WTC11 (cell line): ENCODE measurements around the gene H1-8. TPM values are rescaled to one million over a fixed set of nuclear protein-coding genes. Genes with fewer than 3 reads are reported as not detected.

Experiments used
- ATAC-seq: fragments of 200-7000 bp; cut with Tn5 transposase; 2 replicates; pipeline ENCODE4 v1.10.0; 2021; ENCODE audit warnings: mild to moderate bottlenecking, moderate library complexity
- CTCF ChIA-PET: fragments of 300-600 bp; sonication (Branson Sonifier 250); formaldehyde crosslinking; loops from one replicate; lab custom pipeline; 2021; ENCODE audit warnings: antibody characterized with exemption; lab: Charles Lee
- POLR2A ChIA-PET: fragments of 350-600 bp; sonication (Branson Sonifier 250); formaldehyde crosslinking; loops from one replicate; lab custom pipeline; 2021; ENCODE audit warnings: antibody characterized with exemption; lab: Charles Lee
- DNase-seq: peaks from one replicate; pipeline ENCODE4 v3.0.0; 2021; ENCODE audit warnings: low spot score
- H3K27ac Mint-ChIP-seq: 2 replicates; pipeline ENCODE4 v1.8.0; 2021; ENCODE audit warnings: mixed read lengths
- H3K27me3 Mint-ChIP-seq: 2 replicates; pipeline ENCODE4 v1.8.0; 2021; ENCODE audit warnings: low read depth, mild to moderate bottlenecking, moderate library complexity, mixed read lengths
- H3K36me3 Mint-ChIP-seq: 2 replicates; pipeline ENCODE4 v1.8.0; 2021; ENCODE audit warnings: mixed read lengths
- H3K4me1 Mint-ChIP-seq: 2 replicates; pipeline ENCODE4 v1.8.0; 2022; ENCODE audit warnings: mixed read lengths
- H3K4me3 Mint-ChIP-seq: 2 replicates; pipeline ENCODE4 v1.8.0; 2021; ENCODE audit warnings: mild to moderate bottlenecking, moderate library complexity, mixed read lengths
- H3K9me3 Mint-ChIP-seq: 2 replicates; pipeline ENCODE4 v1.8.0; 2021; ENCODE audit warnings: mixed read lengths
- ELF4 ChIP-seq: sonication (generic); formaldehyde crosslinking; IDR thresholded peaks from 2 replicates; pipeline ENCODE4 v1.8.1; 2022; ENCODE audit warnings: low read depth, mild to moderate bottlenecking, moderate library complexity, missing genetic modification reagents
- FOXJ3 ChIP-seq: sonication (generic); formaldehyde crosslinking; IDR thresholded peaks from 2 replicates; pipeline ENCODE4 v1.9.0; 2021; ENCODE audit warnings: missing genetic modification reagents, mild to moderate bottlenecking, borderline replicate concordance
- GABPB1 ChIP-seq: sonication (generic); formaldehyde crosslinking; IDR thresholded peaks from 2 replicates; pipeline ENCODE4 v1.8.1; 2023; ENCODE audit warnings: mild to moderate bottlenecking, missing genetic modification reagents
- GTF2I ChIP-seq: fragments of 250-450 bp; sonication (Bioruptor Pico); conservative IDR thresholded peaks from 2 replicates; pipeline ENCODE4 v1.4.0; 2021; ENCODE audit warnings: mild to moderate bottlenecking
- KAT7 ChIP-seq: sonication (generic); formaldehyde crosslinking; IDR thresholded peaks from 2 replicates; pipeline ENCODE4 v1.8.1; 2023; ENCODE audit warnings: missing genetic modification reagents, mild to moderate bottlenecking, borderline replicate concordance
- MAX ChIP-seq: sonication (generic); formaldehyde crosslinking; IDR thresholded peaks from 2 replicates; pipeline ENCODE4 v1.8.0; 2022; ENCODE audit warnings: mild to moderate bottlenecking, missing genetic modification reagents
- MXD4 ChIP-seq: fragments of 250-450 bp; sonication (Bioruptor Pico); IDR thresholded peaks from 2 replicates; pipeline ENCODE4 v1.8.0; 2021; ENCODE audit warnings: mild to moderate bottlenecking, moderate library complexity, borderline replicate concordance
- MYBL2 ChIP-seq: sonication (generic); formaldehyde crosslinking; IDR thresholded peaks from 2 replicates; pipeline ENCODE4 v1.8.1; 2023; ENCODE audit warnings: mild to moderate bottlenecking, moderate library complexity, missing genetic modification reagents
- NFYB ChIP-seq: sonication (generic); formaldehyde crosslinking; conservative IDR thresholded peaks from 2 replicates; pipeline ENCODE4 v1.8.0; 2022; ENCODE audit warnings: low read depth, missing genetic modification reagents
- OVOL2 ChIP-seq: fragments of 250-450 bp; sonication (Bioruptor Pico); IDR thresholded peaks from 2 replicates; pipeline ENCODE4 v1.9.0; 2021; ENCODE audit warnings: mild to moderate bottlenecking, borderline replicate concordance
- SMAD3 ChIP-seq: sonication (generic); formaldehyde crosslinking; IDR thresholded peaks from 2 replicates; pipeline ENCODE4 v1.8.0; 2022; ENCODE audit warnings: missing genetic modification reagents, mild to moderate bottlenecking, borderline replicate concordance
- SP1 ChIP-seq: sonication (generic); formaldehyde crosslinking; conservative IDR thresholded peaks from 2 replicates; pipeline ENCODE4 v1.8.1; 2022; ENCODE audit warnings: missing genetic modification reagents
- TEAD4 ChIP-seq: sonication (generic); formaldehyde crosslinking; IDR thresholded peaks from 2 replicates; pipeline ENCODE4 v1.8.0; 2022; ENCODE audit warnings: mild to moderate bottlenecking, missing genetic modification reagents
- ZBTB43 ChIP-seq: sonication (generic); formaldehyde crosslinking; IDR thresholded peaks from 2 replicates; pipeline ENCODE4 v1.8.1; 2023; ENCODE audit warnings: mild to moderate bottlenecking, missing genetic modification reagents
- ZNF281 ChIP-seq: sonication (generic); formaldehyde crosslinking; IDR thresholded peaks from 2 replicates; pipeline ENCODE4 v1.8.0; 2023; ENCODE audit warnings: mild to moderate bottlenecking, missing genetic modification reagents
- ZNF671 ChIP-seq: fragments of 250-450 bp; sonication (Bioruptor Pico); IDR thresholded peaks from 2 replicates; pipeline ENCODE4 v1.8.0; 2021; ENCODE audit warnings: mild to moderate bottlenecking
- total RNA-seq: library from RNA; stranded (reverse); gene quantifications from 3 replicates; pipeline ENCODE4 v1.2.3, GENCODE V29; 2021
- TF ChIP-seq, protein P1 (sequence below): sonication (generic); formaldehyde crosslinking; IDR thresholded peaks from 2 replicates; pipeline ENCODE4 v1.8.1; 2022; ENCODE audit warnings: low read depth, missing genetic modification reagents, borderline replicate concordance
- TF ChIP-seq, protein P2 (sequence below): sonication (generic); formaldehyde crosslinking; IDR thresholded peaks from 2 replicates; pipeline ENCODE4 v1.8.0; 2023; ENCODE audit warnings: missing genetic modification reagents
- TF ChIP-seq, protein P3 (sequence below): fragments of 250-450 bp; sonication (Bioruptor Pico); IDR thresholded peaks from 2 replicates; pipeline ENCODE4 v1.9.0; 2021; ENCODE audit warnings: moderate library complexity, mild to moderate bottlenecking, inconsistent platforms, borderline replicate concordance
- TF ChIP-seq, protein P4 (sequence below): sonication (generic); formaldehyde crosslinking; IDR thresholded peaks from 2 replicates; pipeline ENCODE4 v1.8.0; 2022; ENCODE audit warnings: mild to moderate bottlenecking, missing genetic modification reagents
- TF ChIP-seq, protein P5 (sequence below): sonication (generic); formaldehyde crosslinking; IDR thresholded peaks from 2 replicates; pipeline ENCODE4 v1.8.1; 2022; ENCODE audit warnings: mild to moderate bottlenecking, moderate library complexity, missing genetic modification reagents

H1-8 gene
- total RNA-seq, 1 experiment from 2014 or later: not detected

DNA sequence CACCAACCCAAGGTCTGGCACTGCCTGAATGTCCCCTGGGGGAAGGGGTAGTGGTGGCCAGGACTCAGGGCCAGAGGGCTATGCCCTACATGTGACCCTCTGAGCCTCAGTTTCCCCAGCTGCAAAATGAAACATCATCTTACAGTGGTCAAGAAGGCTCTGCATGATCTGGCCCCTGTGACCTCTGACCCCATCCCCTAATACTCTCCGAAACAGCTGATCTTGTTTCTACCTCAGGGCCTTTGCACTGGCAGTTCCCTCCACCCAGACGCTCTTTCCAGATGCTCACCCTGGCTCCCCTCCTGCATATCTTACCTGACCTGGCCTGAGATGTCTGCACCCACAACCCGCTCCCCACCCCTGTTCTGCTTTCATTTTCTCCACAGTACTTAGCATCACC is 41.7 kb downstream of the H1-8 start (continued):
- TF ChIP-seq, protein P1, sequence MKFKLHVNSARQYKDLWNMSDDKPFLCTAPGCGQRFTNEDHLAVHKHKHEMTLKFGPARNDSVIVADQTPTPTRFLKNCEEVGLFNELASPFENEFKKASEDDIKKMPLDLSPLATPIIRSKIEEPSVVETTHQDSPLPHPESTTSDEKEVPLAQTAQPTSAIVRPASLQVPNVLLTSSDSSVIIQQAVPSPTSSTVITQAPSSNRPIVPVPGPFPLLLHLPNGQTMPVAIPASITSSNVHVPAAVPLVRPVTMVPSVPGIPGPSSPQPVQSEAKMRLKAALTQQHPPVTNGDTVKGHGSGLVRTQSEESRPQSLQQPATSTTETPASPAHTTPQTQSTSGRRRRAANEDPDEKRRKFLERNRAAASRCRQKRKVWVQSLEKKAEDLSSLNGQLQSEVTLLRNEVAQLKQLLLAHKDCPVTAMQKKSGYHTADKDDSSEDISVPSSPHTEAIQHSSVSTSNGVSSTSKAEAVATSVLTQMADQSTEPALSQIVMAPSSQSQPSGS (CRISPR knock-in tag): no peak
- TF ChIP-seq OVOL2 (CRISPR knock-in tag): no peak
- TF ChIP-seq ZBTB43 (CRISPR knock-in tag): no peak
- TF ChIP-seq SP1 (CRISPR knock-in tag): no peak
- no peak for TF ChIP-seq ZNF671 (CRISPR knock-in tag)
- no peak for TF ChIP-seq NFYB
- no peak for TF ChIP-seq MYBL2 (CRISPR knock-in tag)
- no peak for TF ChIP-seq GABPB1 (CRISPR knock-in tag)
- TF ChIP-seq ELF4 (CRISPR knock-in tag): no peak
- TF ChIP-seq, protein P2, sequence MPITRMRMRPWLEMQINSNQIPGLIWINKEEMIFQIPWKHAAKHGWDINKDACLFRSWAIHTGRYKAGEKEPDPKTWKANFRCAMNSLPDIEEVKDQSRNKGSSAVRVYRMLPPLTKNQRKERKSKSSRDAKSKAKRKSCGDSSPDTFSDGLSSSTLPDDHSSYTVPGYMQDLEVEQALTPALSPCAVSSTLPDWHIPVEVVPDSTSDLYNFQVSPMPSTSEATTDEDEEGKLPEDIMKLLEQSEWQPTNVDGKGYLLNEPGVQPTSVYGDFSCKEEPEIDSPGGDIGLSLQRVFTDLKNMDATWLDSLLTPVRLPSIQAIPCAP (CRISPR knock-in tag): no peak
- TF ChIP-seq, all 79 proteins: peak for 0

DNA sequence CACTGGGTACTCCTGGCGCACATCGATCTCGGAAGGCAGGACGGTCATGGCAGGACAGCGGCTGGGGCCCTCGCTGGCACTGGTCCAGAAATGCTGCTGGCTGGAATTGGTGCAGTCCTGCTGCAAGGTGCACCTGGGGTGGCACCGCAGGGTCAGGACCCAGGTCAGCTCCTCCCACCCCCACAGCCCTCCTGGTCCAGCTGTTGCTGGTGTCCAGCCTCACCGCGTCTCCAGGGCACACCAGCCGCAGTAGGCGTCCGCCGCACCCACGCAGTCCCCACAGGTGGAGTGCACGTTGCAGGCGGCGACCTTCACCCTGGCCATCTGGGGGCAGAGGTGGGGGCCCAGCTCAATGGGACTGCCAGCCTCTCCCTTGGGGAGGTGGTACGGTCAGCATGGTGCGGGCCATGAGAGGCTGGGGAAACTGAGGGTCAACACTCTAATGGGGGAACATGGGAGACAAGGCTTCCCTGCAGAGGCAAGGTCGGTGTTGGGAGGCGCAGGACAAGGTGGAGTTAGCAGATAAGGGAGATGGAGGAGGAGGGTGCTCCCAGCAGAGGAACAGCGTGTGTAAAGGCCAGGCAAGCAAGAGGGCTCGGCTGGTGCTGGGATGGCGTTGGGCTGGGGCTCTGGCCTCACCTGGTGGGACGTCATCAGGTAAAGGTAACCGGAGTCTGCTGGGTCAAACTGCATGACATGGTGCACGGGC is 43.1 kb downstream of the H1-8 start:
- no peaks in the 10 kb centered on the region for H3K36me3 Mint-ChIP-seq
- ATAC-seq: no peak
- no peak for DNase-seq
- no peaks in the 10 kb centered on the region for H3K9me3 Mint-ChIP-seq
- H3K27ac Mint-ChIP-seq: no peak overlapping the region
- CTCF ChIA-PET: interaction anchor here (1.4 kb wide), 1 partner anchor 96 kb away, joined by 8 read pairs; no protein-coding TSS in a partner anchor
- H3K4me3 Mint-ChIP-seq: no peak overlapping the region
- POLR2A ChIA-PET: no interaction called here
- H3K27me3 Mint-ChIP-seq: no peaks in the 10 kb centered on the region
- TF ChIP-seq, protein P3, sequence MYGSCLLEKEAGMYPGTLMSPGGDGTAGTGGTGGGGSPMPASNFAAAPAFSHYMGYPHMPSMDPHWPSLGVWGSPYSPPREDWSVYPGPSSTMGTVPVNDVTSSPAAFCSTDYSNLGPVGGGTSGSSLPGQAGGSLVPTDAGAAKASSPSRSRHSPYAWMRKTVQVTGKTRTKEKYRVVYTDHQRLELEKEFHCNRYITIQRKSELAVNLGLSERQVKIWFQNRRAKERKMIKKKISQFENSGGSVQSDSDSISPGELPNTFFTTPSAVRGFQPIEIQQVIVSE (CRISPR knock-in tag): no peak
- TF ChIP-seq FOXJ3 (CRISPR knock-in tag): no peak
- TF ChIP-seq, protein P4, sequence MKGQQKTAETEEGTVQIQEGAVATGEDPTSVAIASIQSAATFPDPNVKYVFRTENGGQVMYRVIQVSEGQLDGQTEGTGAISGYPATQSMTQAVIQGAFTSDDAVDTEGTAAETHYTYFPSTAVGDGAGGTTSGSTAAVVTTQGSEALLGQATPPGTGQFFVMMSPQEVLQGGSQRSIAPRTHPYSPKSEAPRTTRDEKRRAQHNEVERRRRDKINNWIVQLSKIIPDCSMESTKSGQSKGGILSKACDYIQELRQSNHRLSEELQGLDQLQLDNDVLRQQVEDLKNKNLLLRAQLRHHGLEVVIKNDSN (CRISPR knock-in tag): no peak
- TF ChIP-seq, all 79 proteins: peak for 0
- H3K4me1 Mint-ChIP-seq: peaks cover 11% of the 10 kb centered on the region

- CTCF ChIA-PET: interaction anchor here (1.4 kb wide), 1 partner anchor 97 kb away, joined by 8 read pairs; no protein-coding TSS in a partner anchor
- POLR2A ChIA-PET: no interaction called here
- DNase-seq (no peak), ATAC-seq (no peak)
- 0 out of 2 replicates have a peak overlapping the region, but pooled peaks have one; percentile 23 for H3K27ac Mint-ChIP-seq
- no peaks in the 10 kb centered on the region for H3K27me3 Mint-ChIP-seq
- H3K9me3 Mint-ChIP-seq: no peaks in the 10 kb centered on the region
- H3K36me3 Mint-ChIP-seq: no peaks in the 10 kb centered on the region
- peaks cover 19% of the 10 kb centered on the region for H3K4me1 Mint-ChIP-seq
- H3K4me3 Mint-ChIP-seq: no peak overlapping the region
- no peak for TF ChIP-seq FOXJ3 (CRISPR knock-in tag)
- no peak for TF ChIP-seq MAX (CRISPR knock-in tag)
- no peak for TF ChIP-seq ZNF281 (CRISPR knock-in tag)
- TF ChIP-seq SMAD3: no peak
- TF ChIP-seq, protein P5, sequence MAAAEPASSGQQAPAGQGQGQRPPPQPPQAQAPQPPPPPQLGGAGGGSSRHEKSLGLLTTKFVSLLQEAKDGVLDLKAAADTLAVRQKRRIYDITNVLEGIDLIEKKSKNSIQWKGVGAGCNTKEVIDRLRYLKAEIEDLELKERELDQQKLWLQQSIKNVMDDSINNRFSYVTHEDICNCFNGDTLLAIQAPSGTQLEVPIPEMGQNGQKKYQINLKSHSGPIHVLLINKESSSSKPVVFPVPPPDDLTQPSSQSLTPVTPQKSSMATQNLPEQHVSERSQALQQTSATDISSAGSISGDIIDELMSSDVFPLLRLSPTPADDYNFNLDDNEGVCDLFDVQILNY: no peak
- no peak for TF ChIP-seq GABPB1 (CRISPR knock-in tag)
- TF ChIP-seq GTF2I (CRISPR knock-in tag): no peak
- TF ChIP-seq NFYB: no peak
- no peak for TF ChIP-seq TEAD4
- TF ChIP-seq KAT7 (CRISPR knock-in tag): no peak
- no peak for TF ChIP-seq MXD4 (CRISPR knock-in tag)
- TF ChIP-seq, protein P4 (CRISPR knock-in tag): no peak
These were observed 43.9 kb downstream of the H1-8 start for GRCh38 chr3:129586746-129587430.
